ENCODE measurements around the gene KLF6.

Gene KLF6

DNA sequence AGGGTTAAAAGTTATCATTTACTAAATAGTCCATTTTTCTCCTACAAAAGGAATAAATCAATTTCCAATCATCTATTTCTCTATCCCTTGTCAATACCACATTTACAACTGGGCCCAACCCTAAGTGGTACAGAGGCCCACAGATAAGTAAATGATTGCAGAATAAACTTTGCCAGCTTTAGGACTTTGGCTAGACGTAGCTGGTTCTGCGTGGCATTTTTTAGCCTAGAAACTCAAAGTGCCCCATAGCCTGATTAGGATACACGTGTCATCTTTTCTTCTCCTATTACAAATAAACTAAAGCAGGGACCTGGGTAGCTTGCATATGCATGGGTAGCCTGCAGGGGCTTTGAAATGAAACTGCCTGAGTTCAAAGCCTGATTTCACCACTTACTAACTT, 56.4 kb downstream of the KLF6 start:
- no peak for DNase-seq (ENCODE audit: low spot score)

DNA sequence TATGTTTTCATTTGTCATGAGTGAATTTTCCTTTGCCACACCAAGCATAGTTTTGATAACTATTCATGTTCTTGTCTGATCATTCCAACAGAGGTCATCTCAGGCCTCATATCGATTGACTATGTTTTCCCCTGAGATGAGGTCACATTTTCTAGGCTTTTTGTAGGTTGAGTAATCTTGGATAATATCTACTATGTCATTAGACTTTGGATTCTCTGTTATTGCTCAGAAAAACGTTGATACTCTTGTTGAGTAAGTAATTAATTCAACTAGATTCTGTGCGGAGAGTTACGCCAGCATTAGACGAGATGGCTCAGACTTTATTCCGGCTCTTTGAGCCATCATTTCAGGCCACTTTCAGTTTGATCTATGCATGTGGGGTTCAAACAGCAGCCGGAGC, 57.7 kb downstream of the KLF6 start:
- no peak for DNase-seq (ENCODE audit: low spot score)

Data from CD4-positive, alpha-beta T cell treated with Interleukin-2 at 100 ng/mL for 4 hours (primary cell).